Mesenteric fat pad (tissue), 1 donor: ENCODE data around the gene DNAH2. TPM values are rescaled to one million over a fixed set of nuclear protein-coding genes. Genes with fewer than 3 reads are reported as not detected.
"Not testable (repeated sequence)": the region's sequence is repeated elsewhere in the genome, so short reads cannot be mapped to it uniquely, and the experiment has no call there.

ENCODE experiments used
- DNase-seq: peaks from one replicate; pipeline ENCODE4 v3.0.0-alpha.2; 2020; ENCODE audit warnings: low spot score
- total RNA-seq: library from RNA; stranded (reverse); fragmentation: NEBNext Ultra II Directional; extraction: Animal tissue kit (Norgen Biotek cat#: 25700); gene quantifications from one replicate; pipeline ENCODE4 v1.2.1, GENCODE V29; 2021
- donor health status: DM: yes; HTN: yes; CAD: no.

Gene DNAH2
- total RNA-seq, 1 donor from 2014 or later = 0.26 TPM

GRCh38 chr17:7769854-7770253 is 52.3 kb downstream of the DNAH2 start:
- no peak for DNase-seq

GRCh38 chr17:7774055-7774521 is 56.5 kb downstream of the DNAH2 start:
- DNase-seq = no peak

- no peak for DNase-seq
Observed at GRCh38 chr17:7775051-7775450, 57.5 kb downstream of the DNAH2 start.

- no peak for DNase-seq
Observed at GRCh38 chr17:7777017-7777416, 59.5 kb downstream of the DNAH2 start.

GRCh38 chr17:7780736-7781135 is 63.2 kb downstream of the DNAH2 start:
- no peak for DNase-seq

GRCh38 chr17:7781429-7781828 is 63.9 kb downstream of the DNAH2 start:
- DNase-seq = no peak

- no peak for DNase-seq
Observed at GRCh38 chr17:7782240-7782639, 64.7 kb downstream of the DNAH2 start.

- DNase-seq = no peak
Observed at GRCh38 chr17:7786866-7787265, 69.3 kb downstream of the DNAH2 start.

GRCh38 chr17:7789131-7789530 is 71.6 kb downstream of the DNAH2 start:
- no peak for DNase-seq

GRCh38 chr17:7790150-7790549 is 72.6 kb downstream of the DNAH2 start:
- no peak for DNase-seq

GRCh38 chr17:7792611-7793010 is 75.1 kb downstream of the DNAH2 start:
- DNase-seq = no peak

GRCh38 chr17:7794075-7794663 is 76.6 kb downstream of the DNAH2 start:
- no peak for DNase-seq

GRCh38 chr17:7797976-7798375 is 80.4 kb downstream of the DNAH2 start:
- no peak for DNase-seq

- DNase-seq = no peak
Observed at GRCh38 chr17:7798839-7799238, 81.3 kb downstream of the DNAH2 start.

- no peak for DNase-seq
Observed at GRCh38 chr17:7803981-7804380, 86.4 kb downstream of the DNAH2 start.

- DNase-seq = no peak
Observed at GRCh38 chr17:7806587-7806986, 89.0 kb downstream of the DNAH2 start.

GRCh38 chr17:7807206-7807605 is 89.7 kb downstream of the DNAH2 start:
- DNase-seq = no peak

GRCh38 chr17:7809086-7809790 is 91.7 kb downstream of the DNAH2 start:
- no peak for DNase-seq

- not testable (repeated sequence) for DNase-seq
Observed at GRCh38 chr17:7809791-7810343, 92.3 kb downstream of the DNAH2 start.

- DNase-seq = no peak
Observed at GRCh38 chr17:7811251-7811650, 93.7 kb downstream of the DNAH2 start.

GRCh38 chr17:7814969-7815368 is 97.4 kb downstream of the DNAH2 start:
- DNase-seq = no peak

GRCh38 chr17:7816926-7817642 is 99.5 kb downstream of the DNAH2 start:
- DNase-seq = no peak
